Effector CD8-positive, alpha-beta T cell (primary cell): ENCODE measurements around the gene ICA1L.
"Not testable (repeated sequence)": the region's sequence is repeated elsewhere in the genome, so short reads cannot be mapped to it uniquely, and the experiment has no call there.

Experiments used
- DNase-seq: peaks from one replicate; lab custom pipeline; 2025; lab: John Stamatoyannopoulos, UW

Gene ICA1L

GRCh38 chr2:202847693-202848524, 23.7 kb downstream of the ICA1L start:
- no peak for DNase-seq

DNA sequence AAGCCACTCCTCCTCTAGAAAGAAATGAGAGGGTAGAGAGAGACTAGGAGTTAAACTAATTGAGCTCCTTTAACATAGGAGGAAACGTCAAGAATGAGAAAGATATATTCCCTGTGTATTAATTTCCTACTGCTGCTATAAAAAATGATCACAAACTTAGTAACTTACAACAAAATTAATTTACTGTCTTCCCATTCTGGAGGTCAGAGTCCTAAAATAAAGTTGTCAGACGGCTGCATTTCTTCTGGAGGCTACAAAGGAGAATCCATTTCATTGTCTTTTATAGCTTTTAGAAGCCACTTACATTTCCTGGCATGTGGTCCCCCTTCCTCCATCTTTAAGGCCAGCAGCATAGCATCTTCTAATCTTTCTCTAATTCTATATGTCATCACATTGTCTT, 26.9 kb downstream of the ICA1L start:
- DNase-seq: no peak

- no peak for DNase-seq
Measured at GRCh38 chr2:202842690-202843089, 28.9 kb downstream of the ICA1L start.

DNA sequence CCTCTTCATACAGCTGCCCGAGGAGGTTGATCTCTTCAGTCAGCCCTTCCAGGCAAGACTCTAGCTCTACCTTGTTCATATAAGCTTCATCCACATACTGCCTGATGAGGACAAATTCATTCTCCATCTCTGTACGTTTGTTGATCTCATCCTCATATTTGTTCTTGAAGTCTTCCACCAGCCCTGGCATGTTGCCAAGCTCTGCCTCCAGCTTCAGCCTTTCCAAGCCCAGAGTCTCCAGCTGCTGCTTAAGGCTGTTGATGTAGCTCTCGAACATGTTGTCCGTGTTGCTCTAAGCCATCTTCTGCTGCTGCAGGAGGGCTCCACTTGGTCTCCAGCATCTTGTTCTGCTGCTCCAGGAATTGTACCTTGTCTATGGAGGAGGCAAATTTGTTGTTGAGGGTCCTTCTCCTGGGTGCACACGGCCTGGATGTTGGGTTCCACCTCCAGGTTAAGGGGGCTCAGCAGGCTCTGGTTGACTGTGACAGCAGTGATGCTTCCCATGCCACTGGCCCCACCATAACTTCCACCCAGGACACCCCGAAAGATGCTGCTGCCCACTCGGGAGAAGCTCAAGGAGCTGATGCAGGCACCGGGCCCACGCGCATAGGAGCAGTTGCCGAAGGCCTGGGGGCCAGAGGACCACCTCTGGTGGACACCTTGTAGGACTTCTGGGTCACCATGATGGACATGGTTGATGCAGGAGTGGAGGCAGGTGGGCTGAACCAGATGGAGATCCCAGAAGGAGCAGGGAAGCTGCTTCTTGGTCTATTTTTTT, 30.3 kb downstream of the ICA1L start:
- DNase-seq: no peak

GRCh38 chr2:202831242-202832220, 40.0 kb downstream of the ICA1L start:
- peak; percentile 3 for DNase-seq

DNA sequence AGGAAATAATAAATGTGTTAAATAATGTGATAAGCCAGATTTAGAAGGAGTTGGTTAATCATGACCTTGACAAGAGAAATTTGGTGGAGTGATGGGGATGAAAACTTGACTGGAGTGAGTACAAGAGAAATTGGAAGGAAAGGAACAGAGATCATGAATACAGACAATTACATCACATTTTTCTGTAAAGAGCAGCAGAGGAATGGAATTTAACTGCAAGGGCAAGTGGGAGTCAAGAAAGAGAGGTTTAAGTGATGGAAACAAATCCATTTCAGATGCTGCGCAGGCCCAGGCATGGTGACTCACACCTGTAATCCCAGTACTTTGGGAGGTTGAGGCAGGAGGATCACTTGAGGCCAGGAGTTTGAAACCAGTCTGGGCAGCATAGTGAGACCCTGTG, 46.7 kb downstream of the ICA1L start:
- DNase-seq: no peak

- DNase-seq: no peak
Measured at GRCh38 chr2:202822411-202822810, 49.2 kb downstream of the ICA1L start.

- no peak for DNase-seq
Measured at GRCh38 chr2:202821206-202822160, 50.1 kb downstream of the ICA1L start.

DNA sequence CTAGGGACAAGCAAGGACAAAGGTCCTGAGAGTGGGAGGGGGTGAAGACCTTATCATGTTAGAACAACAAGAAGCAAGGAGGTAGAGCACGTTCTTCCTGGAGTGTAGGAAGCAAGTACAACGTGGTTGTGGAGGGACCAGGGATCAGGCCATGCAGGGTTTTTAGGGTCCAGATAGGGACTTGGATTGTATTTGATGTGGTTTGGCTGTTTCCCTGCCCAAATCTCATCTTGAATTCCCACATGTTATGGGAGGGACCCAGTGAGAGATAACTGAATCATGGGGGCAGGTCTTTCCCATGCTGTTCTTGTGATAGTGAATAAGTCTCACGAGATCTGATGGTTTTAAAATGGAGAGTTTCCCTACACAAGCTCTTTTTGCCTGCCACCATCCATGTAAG, 53.2 kb downstream of the ICA1L start:
- DNase-seq: no peak

GRCh38 chr2:202817771-202818170, 53.8 kb downstream of the ICA1L start:
- DNase-seq: no peak

- DNase-seq: no peak
Measured at GRCh38 chr2:202815548-202816360, 55.8 kb downstream of the ICA1L start.

DNA sequence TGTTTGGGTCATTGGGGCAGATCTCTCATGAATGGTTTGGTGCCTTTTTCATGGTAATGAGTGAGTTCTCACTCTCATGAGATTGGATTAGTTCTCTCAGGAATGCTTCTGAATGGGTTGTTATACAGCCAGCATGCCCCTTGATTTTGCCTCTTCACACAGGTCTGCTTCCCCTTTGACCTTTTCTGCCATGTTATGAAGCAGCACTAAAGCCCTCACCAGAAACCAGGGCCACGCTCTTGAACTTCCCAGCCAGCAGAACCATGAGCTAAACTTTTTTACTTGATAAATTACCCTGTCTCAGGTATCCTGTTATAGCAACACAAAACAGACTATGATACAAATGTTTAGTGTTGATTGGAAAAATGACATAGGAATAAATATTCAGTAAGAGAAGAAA, 57.3 kb downstream of the ICA1L start:
- no peak for DNase-seq

GRCh38 chr2:202813387-202813786, 58.2 kb downstream of the ICA1L start:
- no peak for DNase-seq

DNA sequence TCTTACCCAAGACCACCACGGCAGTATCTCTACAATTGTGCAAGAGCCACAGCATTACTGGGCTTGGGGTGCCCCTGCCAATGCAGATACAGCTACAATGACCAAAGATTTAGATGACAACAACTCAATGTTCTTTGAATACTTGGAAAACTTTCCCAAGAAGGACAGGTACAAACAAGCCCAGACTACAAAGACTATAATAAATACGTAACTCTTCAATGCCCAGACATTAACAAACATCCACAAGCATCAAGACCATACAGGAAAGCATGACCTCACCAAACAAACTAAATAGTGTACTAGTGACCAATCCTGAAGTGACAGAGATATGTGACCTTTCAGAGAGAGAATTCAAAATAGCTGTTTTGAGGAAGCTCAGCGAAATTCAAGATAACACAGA, 62.8 kb downstream of the ICA1L start:
- no peak for DNase-seq

GRCh38 chr2:202807431-202808138, 64.0 kb downstream of the ICA1L start:
- DNase-seq: not testable (repeated sequence)

GRCh38 chr2:202805911-202806310, 65.7 kb downstream of the ICA1L start:
- DNase-seq: not testable (repeated sequence)

- DNase-seq: no peak
Measured at GRCh38 chr2:202797944-202798343, 73.6 kb downstream of the ICA1L start.

GRCh38 chr2:202790676-202791075, 80.9 kb downstream of the ICA1L start:
- DNase-seq: no peak

- no peak for DNase-seq
Measured at GRCh38 chr2:202786842-202787241, 84.7 kb downstream of the ICA1L start.
